K562 (cell line): Measurements from ENCODE around the gene SCN4A. TPM values are rescaled to one million over a fixed set of nuclear protein-coding genes. Genes with fewer than 3 reads are reported as not detected.

Experiments
- BACH1 ChIP-seq: fragments of 200-800 bp; sonication (Bioruptor generic); IDR thresholded peaks from 2 replicates; pipeline ENCODE4 v1.6.1; 2016; ENCODE audit warnings: missing genetic modification characterization, missing compliant biosample characterization
- BDP1 ChIP-seq: IDR thresholded peaks from 3 replicates; pipeline ENCODE4 v1.6.1; 2011; ENCODE audit not compliant: insufficient read length, insufficient read depth
- EGR1 ChIP-seq: fragments of 450-650 bp; conservative IDR thresholded peaks from 2 replicates; pipeline ENCODE4 v1.6.1; 2017; ENCODE audit warnings: mild to moderate bottlenecking
- PBX2 ChIP-seq, 2 experiments: IDR thresholded peaks in 1 of 2; conservative IDR thresholded peaks in 1 of 2; 2 replicates each; pipeline ENCODE4 v1.6.1; 2016; ENCODE audit warnings: low read depth in 2 of 2, mild to moderate bottlenecking in 1 of 2, missing compliant biosample characterization in 1 of 2, missing genetic modification characterization in 1 of 2, moderate library complexity in 1 of 2
- REST ChIP-seq, 2 experiments: fragments of 450-650 bp; formaldehyde crosslinking in 1 of 2; IDR thresholded peaks; 2 replicates each; pipeline versions ENCODE4 v1.4.0 to v1.6.1; 2014 to 2020; ENCODE audit warnings: mild to moderate bottlenecking in 2 of 2, borderline replicate concordance in 1 of 2, low read depth in 1 of 2
- SREBF2 ChIP-seq: sonication (generic); formaldehyde crosslinking; IDR thresholded peaks from 2 replicates; pipeline ENCODE4 v1.4.0; 2020; ENCODE audit warnings: mild to moderate bottlenecking, missing genetic modification reagents
- polyA plus RNA-seq, 8 experiments: library from polyadenylated mRNA; depleted of rRNA in 4 of 8; stranded (reverse) in 5 of 8; unstranded in 3 of 8; fragments of >200 nt; fragmentation: Nextera tagmentation in 2 of 8; fragmentation: Illumina TruSeq in 1 of 8; extraction: Ambion mirVana in 2 of 8; extraction: Trizol in 1 of 8; gene quantifications; 2 replicates each; pipeline versions ENCODE4 v1.2.1 to v1.2.3, GENCODE V29; 2011 to 2014; ENCODE audit warnings: inconsistent platforms in 1 of 8, missing spikeins in 1 of 8
- total RNA-seq, 7 experiments: library from RNA; depleted of rRNA in 6 of 7; stranded (reverse); fragments of >200 nt in 6 of 7; fragmentation: Illumina TruSeq in 2 of 7; extraction: Trizol in 2 of 7; gene quantifications; 2 replicates each; pipeline versions ENCODE4 v1.2.1 to v1.2.3, GENCODE V29; 2011 to 2021; ENCODE audit warnings: low replicate concordance in 1 of 7

The SCN4A gene
- total and polyA plus RNA-seq, 9 of the 15 experiments (the other 6 are each of a cell fraction or from before 2014, with no cell fraction given) = 0.29 to 2.6 (median 1.4) TPM

- TF ChIP-seq REST (IDR thresholded peaks at IDR 0.05; ENCODE audit: borderline replicate concordance) = peak; percentile 23; the same call in 1 of the 2 replicates
- TF ChIP-seq REST (CRISPR knock-in tag; IDR thresholded peaks at IDR 0.05; ENCODE audit: low read depth) = no peak
- TF ChIP-seq EGR1 = no peak
- no peak for TF ChIP-seq BACH1 (tag)
- TF ChIP-seq SREBF2 (CRISPR knock-in tag) = no peak
- TF ChIP-seq PBX2 (CRISPR knock-in tag; IDR thresholded peaks at IDR 0.05; ENCODE audit: low read depth) = no peak
- TF ChIP-seq PBX2 (tag; conservative IDR thresholded peaks at IDR 0.05; ENCODE audit: low read depth) = peak; percentile 26
- TF ChIP-seq BDP1 = no peak
Measured at GRCh38 chr17:64016231-64016784, 43.6 kb upstream of the SCN4A start (continued).
